WTC11 (cell line): Measurements from ENCODE around the gene IL6R. TPM values are rescaled to one million over a fixed set of nuclear protein-coding genes. Genes with fewer than 3 reads are reported as not detected.

Experiments
- ATAC-seq: fragments of 200-7000 bp; cut with Tn5 transposase; 2 replicates; pipeline ENCODE4 v1.10.0; 2021; ENCODE audit warnings: mild to moderate bottlenecking, moderate library complexity
- CTCF ChIA-PET: fragments of 300-600 bp; sonication (Branson Sonifier 250); formaldehyde crosslinking; loops from one replicate; lab custom pipeline; 2021; ENCODE audit warnings: antibody characterized with exemption; lab: Charles Lee
- POLR2A ChIA-PET: fragments of 350-600 bp; sonication (Branson Sonifier 250); formaldehyde crosslinking; loops from one replicate; lab custom pipeline; 2021; ENCODE audit warnings: antibody characterized with exemption; lab: Charles Lee
- DNase-seq: peaks from one replicate; pipeline ENCODE4 v3.0.0; 2021; ENCODE audit warnings: low spot score
- H3K27ac Mint-ChIP-seq: 2 replicates; pipeline ENCODE4 v1.8.0; 2021; ENCODE audit warnings: mixed read lengths
- H3K27me3 Mint-ChIP-seq: 2 replicates; pipeline ENCODE4 v1.8.0; 2021; ENCODE audit warnings: low read depth, mild to moderate bottlenecking, moderate library complexity, mixed read lengths
- H3K36me3 Mint-ChIP-seq: 2 replicates; pipeline ENCODE4 v1.8.0; 2021; ENCODE audit warnings: mixed read lengths
- H3K4me1 Mint-ChIP-seq: 2 replicates; pipeline ENCODE4 v1.8.0; 2022; ENCODE audit warnings: mixed read lengths
- H3K4me3 Mint-ChIP-seq: 2 replicates; pipeline ENCODE4 v1.8.0; 2021; ENCODE audit warnings: mild to moderate bottlenecking, moderate library complexity, mixed read lengths
- H3K9me3 Mint-ChIP-seq: 2 replicates; pipeline ENCODE4 v1.8.0; 2021; ENCODE audit warnings: mixed read lengths
- AR ChIP-seq: fragments of 250-450 bp; sonication (Bioruptor Pico); IDR thresholded peaks from 2 replicates; pipeline ENCODE4 v1.9.0; 2021; ENCODE audit warnings: mild to moderate bottlenecking
- CREM ChIP-seq: sonication (generic); formaldehyde crosslinking; IDR thresholded peaks from 2 replicates; pipeline ENCODE4 v1.8.1; 2022; ENCODE audit warnings: mild to moderate bottlenecking, missing genetic modification reagents, moderate library complexity
- CTCF ChIP-seq: fragments of 200-600 bp; IDR thresholded peaks from 2 replicates; pipeline ENCODE4 v1.8.0; 2022; ENCODE audit warnings: antibody characterized with exemption
- ELF4 ChIP-seq: sonication (generic); formaldehyde crosslinking; IDR thresholded peaks from 2 replicates; pipeline ENCODE4 v1.8.1; 2022; ENCODE audit warnings: low read depth, mild to moderate bottlenecking, moderate library complexity, missing genetic modification reagents
- ESRRA ChIP-seq: sonication (generic); formaldehyde crosslinking; IDR thresholded peaks from 2 replicates; pipeline ENCODE4 v1.8.1; 2022; ENCODE audit warnings: mild to moderate bottlenecking, missing genetic modification reagents, borderline replicate concordance
- GTF2I ChIP-seq: fragments of 250-450 bp; sonication (Bioruptor Pico); conservative IDR thresholded peaks from 2 replicates; pipeline ENCODE4 v1.4.0; 2021; ENCODE audit warnings: mild to moderate bottlenecking
- HMGA2 ChIP-seq: fragments of 250-450 bp; sonication (Bioruptor Pico); IDR thresholded peaks from 2 replicates; pipeline ENCODE4 v1.4.0; 2021; ENCODE audit warnings: mild to moderate bottlenecking, moderate library complexity
- IRF1 ChIP-seq: sonication (generic); formaldehyde crosslinking; IDR thresholded peaks from 2 replicates; pipeline ENCODE4 v1.8.0; 2023; ENCODE audit warnings: missing genetic modification reagents
- MAX ChIP-seq: sonication (generic); formaldehyde crosslinking; IDR thresholded peaks from 2 replicates; pipeline ENCODE4 v1.8.0; 2022; ENCODE audit warnings: mild to moderate bottlenecking, missing genetic modification reagents
- MXD4 ChIP-seq: fragments of 250-450 bp; sonication (Bioruptor Pico); IDR thresholded peaks from 2 replicates; pipeline ENCODE4 v1.8.0; 2021; ENCODE audit warnings: mild to moderate bottlenecking, moderate library complexity, borderline replicate concordance
- MYBL2 ChIP-seq: sonication (generic); formaldehyde crosslinking; IDR thresholded peaks from 2 replicates; pipeline ENCODE4 v1.8.1; 2023; ENCODE audit warnings: mild to moderate bottlenecking, moderate library complexity, missing genetic modification reagents
- NR3C1 ChIP-seq: sonication (generic); formaldehyde crosslinking; conservative IDR thresholded peaks from 2 replicates; pipeline ENCODE4 v1.8.1; 2023; ENCODE audit warnings: low read depth, mild to moderate bottlenecking, missing genetic modification reagents
- PRDM15 ChIP-seq: sonication (generic); formaldehyde crosslinking; IDR thresholded peaks from 2 replicates; pipeline ENCODE4 v1.8.0; 2022; ENCODE audit warnings: missing genetic modification reagents
- PRRX2 ChIP-seq: fragments of 250-450 bp; sonication (Bioruptor Pico); IDR thresholded peaks from 2 replicates; pipeline ENCODE4 v1.8.0; 2021; ENCODE audit warnings: mild to moderate bottlenecking
- SP1 ChIP-seq: sonication (generic); formaldehyde crosslinking; conservative IDR thresholded peaks from 2 replicates; pipeline ENCODE4 v1.8.1; 2022; ENCODE audit warnings: missing genetic modification reagents
- TCF7 ChIP-seq: sonication (generic); formaldehyde crosslinking; IDR thresholded peaks from 2 replicates; pipeline ENCODE4 v1.8.0; 2022; ENCODE audit warnings: mild to moderate bottlenecking, low read depth, missing genetic modification reagents, moderate library complexity
- ZNF138 ChIP-seq: sonication (generic); formaldehyde crosslinking; conservative IDR thresholded peaks from 2 replicates; pipeline ENCODE4 v1.8.1; 2022; ENCODE audit warnings: mild to moderate bottlenecking, moderate library complexity, missing genetic modification reagents
- ZNF512 ChIP-seq: sonication (generic); formaldehyde crosslinking; IDR thresholded peaks from 2 replicates; pipeline ENCODE4 v1.8.1; 2022; ENCODE audit warnings: missing genetic modification reagents, borderline replicate concordance
- total RNA-seq: library from RNA; stranded (reverse); gene quantifications from 3 replicates; pipeline ENCODE4 v1.2.3, GENCODE V29; 2021

The IL6R gene
- total RNA-seq, 1 experiment from 2014 or later, result 7.0 TPM

- ATAC-seq, result no peak
- Mint-ChIP-seq H3K9me3 (no peaks in the 10 kb centered on the region), H3K36me3 (no peaks in the 10 kb centered on the region), H3K4me1 (peaks cover 10% of the 10 kb centered on the region; the same call in 1 of the 2 replicates), H3K27ac (no peak overlapping the region; the same call in 1 of the 2 replicates), H3K27me3 (no peaks in the 10 kb centered on the region), H3K4me3 (no peak overlapping the region)
- no peak for TF ChIP-seq ZNF512 (CRISPR knock-in tag)
- no peak for TF ChIP-seq HMGA2 (CRISPR knock-in tag)
- TF ChIP-seq GTF2I, result no peak
- no peak for TF ChIP-seq CREM (CRISPR knock-in tag)
- no peak for TF ChIP-seq ELF4
- no peak for TF ChIP-seq PRRX2 (CRISPR knock-in tag)
- TF ChIP-seq MXD4 (CRISPR knock-in tag), result no peak
- no peak for TF ChIP-seq MYBL2 (CRISPR knock-in tag)
- no peak for TF ChIP-seq CTCF
- TF ChIP-seq AR (CRISPR knock-in tag), result no peak
- TF ChIP-seq ESRRA (CRISPR knock-in tag), result no peak
- no peak for DNase-seq
- ChIA-PET POLR2A (no interaction called here), CTCF (interaction anchor here (1.4 to 9.0 kb wide), 2 partner anchors 61 to 150 kb away, joined by 3 to 189 read pairs; no protein-coding TSS in a partner anchor)
Observed at GRCh38 chr1:154485106-154485505, 80.0 kb downstream of the IL6R start.

- no peak for DNase-seq
- CTCF ChIA-PET, result interaction anchor here (9.0 kb wide), 1 partner anchor 60 kb away, joined by 189 read pairs; no protein-coding TSS in a partner anchor
- no peaks in the 10 kb centered on the region for H3K36me3 Mint-ChIP-seq
- H3K4me1 Mint-ChIP-seq, result 0 out of 2 replicates have a peak, but pooled peaks cover 7% of the 10 kb centered on the region
- H3K9me3 Mint-ChIP-seq, result no peaks in the 10 kb centered on the region
- POLR2A ChIA-PET, result no interaction called here
- no peak for ATAC-seq
- no peaks in the 10 kb centered on the region for H3K27me3 Mint-ChIP-seq
- H3K27ac Mint-ChIP-seq, result no peak overlapping the region
- H3K4me3 Mint-ChIP-seq, result no peak overlapping the region
- TF ChIP-seq SP1 (CRISPR knock-in tag) (no peak), ZNF138 (no peak), MAX (CRISPR knock-in tag) (no peak), NR3C1 (CRISPR knock-in tag) (no peak), PRRX2 (CRISPR knock-in tag) (no peak), TCF7 (no peak), AR (CRISPR knock-in tag) (no peak), IRF1 (CRISPR knock-in tag) (no peak), ZNF512 (CRISPR knock-in tag) (no peak), PRDM15 (CRISPR knock-in tag) (no peak)
Observed at GRCh38 chr1:154485910-154486496, 80.9 kb downstream of the IL6R start.
